LoVo (cell line): Measurements from ENCODE around the gene TTC7B.

Experiments used
- DNase-seq: peaks from one replicate; pipeline ENCODE4 v3.0.0-alpha.2; 2016; ENCODE audit warnings: low spot score

Gene TTC7B

DNA sequence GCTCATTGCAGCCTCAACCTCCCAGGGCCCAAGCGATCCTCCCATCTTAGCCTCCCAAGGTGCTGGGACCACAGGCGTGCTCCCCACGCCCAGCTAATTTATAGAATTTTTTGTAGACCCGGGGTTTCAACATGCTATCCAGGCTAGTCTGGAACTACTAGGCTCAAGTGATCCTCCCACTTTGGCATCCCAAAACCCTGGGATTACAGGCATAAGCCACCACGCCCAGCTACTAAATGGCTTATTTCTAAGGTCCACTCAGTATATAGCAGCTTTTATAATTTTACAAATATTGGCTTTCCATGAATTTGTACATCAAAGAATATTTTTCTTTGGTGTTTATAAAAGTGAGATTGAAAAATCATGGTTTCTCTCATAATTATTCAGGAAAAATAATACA lies 167.8 kb downstream of the TTC7B start:
- no peak for DNase-seq

DNA sequence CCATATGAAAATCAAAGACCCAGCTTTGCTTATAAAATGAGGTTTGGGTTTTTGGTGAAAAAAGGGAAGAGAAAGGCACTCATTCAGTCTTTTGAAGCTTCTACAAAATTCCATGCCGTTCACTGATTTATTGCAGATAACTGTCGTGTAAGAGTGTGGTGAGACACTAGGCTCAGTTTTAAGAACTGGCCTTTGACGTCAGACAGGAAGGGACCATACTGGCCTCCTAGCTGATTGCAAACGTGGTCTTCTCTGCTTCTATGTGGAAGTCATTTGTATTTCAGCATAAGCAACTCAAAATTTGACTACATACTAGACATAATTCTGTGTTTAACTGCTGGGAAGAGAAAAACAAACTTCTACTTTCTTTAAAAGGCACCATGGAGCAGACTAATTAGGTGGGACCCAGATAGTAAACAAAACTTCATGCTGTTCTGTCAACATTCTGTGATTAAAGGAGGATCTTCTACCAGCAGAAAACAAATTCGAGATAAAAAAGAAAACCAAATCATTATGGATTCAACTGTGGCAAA lies 168.7 kb downstream of the TTC7B start:
- DNase-seq = no peak

DNA sequence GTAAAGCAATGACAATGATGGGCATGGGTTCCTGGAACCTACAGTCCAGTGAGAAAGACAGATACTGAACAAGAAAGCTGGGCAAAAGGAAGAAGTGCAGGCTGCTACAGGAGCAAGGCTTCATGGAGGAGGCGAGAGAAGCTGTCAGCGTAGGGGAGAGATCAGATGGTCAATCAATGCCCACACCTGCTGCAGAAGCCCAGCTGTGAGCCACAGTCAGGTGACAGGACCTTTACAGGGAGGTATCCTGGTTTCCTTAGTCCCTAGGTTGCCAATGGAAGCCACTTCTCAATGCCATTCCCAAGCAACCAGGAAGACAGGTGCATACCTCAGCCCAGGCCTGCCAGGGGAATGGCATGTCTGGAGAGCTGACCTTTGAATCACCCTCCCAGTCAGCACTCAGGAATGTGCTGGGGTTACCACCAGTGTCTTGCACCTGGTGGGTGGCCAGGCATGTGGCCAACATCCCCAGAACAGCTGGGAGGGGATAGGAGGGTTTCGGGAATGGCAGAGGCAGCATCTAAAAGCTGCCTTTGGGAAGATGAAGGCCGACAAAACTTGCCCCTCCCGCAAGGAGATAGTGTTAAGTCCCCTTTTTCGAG lies 170.3 kb downstream of the TTC7B start:
- peak; percentile 55 for DNase-seq

DNA sequence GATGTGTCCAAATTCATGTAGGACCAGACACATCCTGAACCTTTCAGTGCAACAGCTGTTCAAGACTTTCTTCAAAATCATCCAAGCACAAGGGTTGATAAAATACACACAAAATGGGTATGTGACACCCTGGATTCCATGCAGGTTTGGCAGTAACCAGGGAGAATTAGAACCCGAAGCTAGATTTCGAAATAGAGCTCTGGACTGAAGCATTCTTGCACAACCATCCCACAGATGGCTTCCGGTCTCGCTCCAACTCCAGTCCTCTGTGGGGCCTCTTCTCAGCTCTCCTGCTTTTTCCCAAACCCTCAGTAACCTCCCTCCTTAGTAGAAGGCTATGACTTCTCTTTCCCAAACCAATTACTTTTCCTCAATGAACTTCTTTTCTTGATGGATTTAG lies 171.3 kb downstream of the TTC7B start:
- no peak for DNase-seq

DNA sequence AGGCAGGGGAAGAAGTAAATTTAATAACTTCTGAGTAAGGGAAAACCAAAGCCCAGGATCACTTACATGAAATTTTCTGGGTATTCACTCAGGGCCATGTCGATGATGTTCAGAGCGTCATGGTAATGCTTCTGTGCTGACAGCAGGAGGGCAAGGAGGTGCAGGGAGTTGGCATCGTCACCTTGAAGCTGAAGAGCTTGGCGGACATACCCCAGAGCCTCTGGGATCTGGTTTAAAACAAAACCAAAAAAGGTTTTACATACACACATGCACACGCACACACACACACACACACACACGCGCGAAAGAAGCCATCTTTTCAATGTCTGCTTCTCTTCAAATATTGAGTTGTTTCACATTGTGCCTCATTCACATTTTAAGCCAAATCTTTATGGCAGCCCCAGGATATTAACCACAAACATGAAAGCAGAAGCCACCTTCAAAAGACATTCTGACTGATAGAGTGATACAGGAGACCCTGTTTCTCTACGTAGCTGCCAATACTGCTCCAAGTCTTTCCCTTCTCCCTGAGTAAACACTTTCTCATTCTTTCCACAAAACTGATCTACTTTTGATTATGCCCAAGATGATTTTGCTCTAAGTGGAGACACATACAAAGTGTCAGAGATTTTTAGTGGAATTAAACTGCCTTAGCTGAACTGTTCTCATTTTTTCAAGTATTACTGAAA lies 172.1 kb downstream of the TTC7B start:
- no peak for DNase-seq

DNA sequence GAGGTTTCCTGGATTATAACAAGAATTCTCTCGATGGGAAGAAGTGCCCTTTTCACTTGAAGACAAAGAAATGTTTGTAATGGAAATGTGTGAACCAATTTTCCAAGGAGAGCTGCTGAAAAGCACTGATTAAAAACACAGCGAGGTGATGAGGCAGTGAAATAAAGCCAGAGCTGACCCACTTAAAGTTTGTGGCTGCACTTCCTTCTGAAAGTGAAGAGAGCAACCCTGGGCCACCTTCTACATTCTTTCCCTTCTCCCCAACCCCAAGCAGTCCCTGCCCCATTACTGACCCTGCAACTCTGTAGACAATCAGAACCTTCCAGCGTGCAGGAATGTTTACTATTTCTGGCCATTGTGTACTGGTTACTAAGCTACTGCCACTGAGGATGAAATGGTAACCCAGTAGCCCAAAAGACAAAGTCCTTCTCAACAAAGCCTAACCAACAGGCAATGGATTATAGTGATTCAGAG lies 173.9 kb downstream of the TTC7B start:
- no peak for DNase-seq

DNA sequence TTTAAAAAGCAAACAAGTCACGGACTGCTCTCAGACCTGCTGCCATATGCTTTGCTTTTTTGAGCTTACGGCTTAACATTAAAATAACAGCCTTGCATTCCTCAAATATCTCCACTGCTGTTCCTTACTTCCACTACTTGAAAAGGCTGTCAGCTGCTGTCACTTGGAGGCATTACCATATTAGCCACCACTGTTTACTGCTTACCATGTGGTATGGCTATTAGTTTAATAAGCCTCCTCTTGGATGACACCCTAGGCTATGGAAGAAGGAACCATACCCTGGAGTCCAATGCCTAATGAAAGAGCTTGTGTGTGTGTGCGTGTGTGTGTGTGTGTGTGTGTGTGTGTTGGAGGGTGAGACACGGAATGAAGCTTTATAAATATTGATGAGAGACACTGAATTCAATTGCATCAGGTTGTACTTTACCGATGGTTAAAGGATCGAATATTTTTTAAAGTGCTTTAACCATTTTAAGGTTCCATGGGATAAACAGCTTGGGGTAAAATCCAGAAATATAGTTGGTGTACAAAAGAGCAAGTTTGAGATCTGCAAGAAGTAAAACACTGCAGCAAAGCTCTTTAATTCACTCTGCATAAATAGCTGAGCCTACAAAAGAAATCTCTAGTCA lies 174.5 kb downstream of the TTC7B start:
- DNase-seq = no peak

DNA sequence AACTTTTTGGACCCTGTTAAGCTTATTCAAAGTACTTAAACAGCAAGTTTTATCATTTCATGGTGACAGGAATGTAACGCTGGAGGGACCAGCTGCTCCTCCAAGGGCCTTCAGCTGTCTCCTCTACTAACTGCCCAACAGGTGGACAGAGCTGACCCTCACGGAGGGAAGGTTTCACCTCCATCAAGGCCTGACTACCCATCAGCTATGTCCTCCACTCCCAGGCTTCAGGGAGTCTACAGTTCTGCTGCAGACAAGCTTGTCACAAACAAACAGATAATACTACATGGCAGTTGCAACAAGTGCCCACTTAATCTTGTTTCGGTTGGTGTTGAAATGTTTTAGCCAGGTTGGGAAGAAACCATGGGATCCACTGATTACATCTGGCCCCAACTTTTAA lies 175.1 kb downstream of the TTC7B start:
- no peak for DNase-seq

DNA sequence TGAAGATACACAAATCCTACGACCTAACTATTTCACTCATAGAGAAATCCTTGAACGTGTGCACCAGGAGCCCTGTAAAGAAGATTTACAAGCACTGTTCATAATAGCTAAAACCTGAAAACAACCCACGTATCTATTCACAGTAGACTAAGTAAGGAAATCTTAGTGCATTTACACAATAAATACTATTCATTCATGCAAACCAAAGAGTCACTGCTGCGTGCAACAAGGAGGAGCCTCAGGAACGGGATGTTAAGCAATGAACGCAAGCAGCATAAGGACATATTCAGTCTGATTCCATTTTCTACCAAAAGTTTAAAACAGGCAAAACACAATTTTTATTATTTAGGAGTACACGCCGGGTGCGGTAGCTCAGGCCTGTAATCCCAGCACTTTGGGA lies 176.6 kb downstream of the TTC7B start:
- DNase-seq = no peak

DNA sequence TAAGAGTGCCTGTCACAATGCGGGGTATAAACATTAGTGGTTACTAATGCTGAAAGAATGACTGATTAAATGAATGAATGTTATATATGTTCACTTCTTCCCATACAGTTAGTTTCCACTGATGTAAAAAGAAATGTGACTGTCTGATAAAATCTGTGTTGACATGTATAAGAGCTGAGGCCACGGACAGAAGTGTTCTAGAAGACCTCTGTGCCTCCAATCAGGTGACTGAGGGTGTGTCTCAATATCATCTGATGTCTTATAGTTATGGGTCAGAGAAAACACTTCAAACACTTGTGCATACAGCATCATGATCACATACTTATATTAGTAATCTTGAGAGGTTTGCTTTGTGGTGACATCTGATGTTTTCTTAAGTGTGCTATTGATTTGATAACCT lies 183.4 kb downstream of the TTC7B start:
- DNase-seq = no peak

DNA sequence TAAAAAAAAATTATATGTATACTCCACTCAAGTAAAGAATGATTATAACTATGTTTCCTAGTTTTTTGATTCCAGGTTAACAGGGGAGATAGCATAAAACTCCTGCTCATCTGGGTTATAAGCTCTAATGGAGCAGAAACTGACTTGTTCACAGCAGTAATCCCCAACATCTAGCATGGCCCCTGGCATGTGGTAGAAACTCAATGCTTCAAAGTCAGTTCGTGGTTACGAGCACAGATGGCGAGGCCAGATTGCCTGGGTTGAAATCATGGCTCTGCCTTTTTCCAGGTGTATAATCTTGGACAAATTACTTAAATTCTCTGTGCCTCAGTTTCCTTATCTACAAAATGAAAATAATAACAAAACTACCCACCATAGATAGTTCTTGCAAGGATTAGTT lies 183.8 kb downstream of the TTC7B start:
- no peak for DNase-seq

DNA sequence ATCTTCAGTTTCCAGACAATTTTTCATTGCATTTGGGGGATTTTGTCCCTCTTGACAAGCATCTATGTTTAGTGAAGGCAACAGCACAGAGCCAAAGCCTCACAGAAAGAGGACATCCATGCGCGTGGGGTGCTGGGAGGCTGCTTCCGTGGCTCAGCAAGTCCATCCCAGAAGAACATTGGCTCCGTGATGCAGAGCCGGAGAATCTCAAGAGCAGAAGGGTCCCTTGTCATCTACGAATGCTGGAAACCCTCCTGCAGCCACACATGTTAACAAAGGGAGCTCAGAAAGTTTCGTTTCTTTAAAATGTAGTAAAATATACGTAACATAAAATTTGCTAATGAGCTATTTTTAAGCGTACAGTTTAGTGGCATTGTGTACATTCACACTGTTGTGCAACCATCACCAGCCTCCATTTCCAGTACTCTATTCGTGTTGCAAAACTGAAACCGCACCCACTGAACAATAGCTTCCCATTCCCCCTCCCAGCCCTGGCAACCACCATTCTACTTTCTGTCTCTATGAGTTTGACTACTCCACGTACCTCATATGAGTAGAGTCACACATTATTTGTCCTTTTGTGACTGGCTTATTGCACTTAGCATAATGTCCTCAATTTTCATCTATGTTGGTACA lies 185.9 kb downstream of the TTC7B start:
- DNase-seq = no peak

DNA sequence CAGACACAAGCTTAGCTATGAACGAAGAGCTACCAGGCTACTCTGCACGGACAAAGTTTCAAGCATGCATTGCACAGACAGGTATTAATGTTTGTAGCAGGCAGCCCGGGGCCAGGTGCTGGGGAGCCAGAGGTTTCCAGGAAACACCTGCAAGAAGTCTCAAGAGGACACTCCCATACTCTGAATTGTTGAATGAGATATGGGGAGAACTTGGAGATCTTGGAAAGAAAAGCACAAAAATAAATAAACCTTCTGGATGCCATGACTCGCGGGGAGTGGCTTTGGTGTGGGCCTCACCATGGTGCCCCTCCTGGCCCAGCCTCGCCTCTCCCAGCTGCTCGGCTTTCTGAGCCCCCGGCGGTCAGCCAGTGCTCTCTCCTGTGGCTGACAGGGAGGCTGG lies 186.8 kb downstream of the TTC7B start:
- no peak for DNase-seq

DNA sequence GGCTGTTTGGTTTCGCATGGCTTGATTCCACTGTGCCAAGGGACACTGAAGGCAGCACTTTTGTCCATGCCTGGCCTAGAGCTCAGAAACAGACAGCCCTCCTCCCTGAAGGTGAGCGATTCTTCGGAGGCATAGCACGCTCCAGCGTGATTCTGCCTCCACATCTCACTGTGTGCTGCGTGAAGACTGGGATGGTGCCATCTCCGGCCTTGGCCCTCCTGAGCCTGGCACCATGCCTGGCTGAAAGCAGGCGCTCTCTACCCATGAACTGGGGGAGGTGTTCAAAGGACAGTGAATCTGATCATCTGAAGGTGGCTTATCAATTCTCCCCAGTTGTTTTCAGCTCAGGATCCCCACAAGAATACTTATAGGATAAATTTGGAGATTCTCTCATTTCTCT lies 187.4 kb downstream of the TTC7B start:
- no peak for DNase-seq

DNA sequence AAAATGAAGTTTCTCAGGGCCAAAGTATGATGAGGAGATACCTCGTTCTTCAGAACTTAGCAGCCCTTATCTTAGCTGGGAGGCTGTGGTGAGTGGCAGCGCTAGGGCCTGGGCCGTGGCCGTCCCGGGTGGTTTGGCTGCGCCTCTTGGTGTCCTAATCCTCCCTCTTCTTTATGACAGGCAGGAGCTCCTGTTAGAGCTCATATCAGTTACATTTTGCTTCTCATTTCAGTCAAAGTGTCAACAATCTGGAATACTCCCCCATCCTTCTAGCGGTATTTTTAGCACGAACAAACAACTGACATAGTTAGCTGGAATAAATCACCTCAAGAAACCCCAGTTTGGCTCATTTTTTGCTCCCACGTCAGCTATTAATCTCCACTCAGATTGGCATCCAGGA lies 188.8 kb downstream of the TTC7B start:
- no peak for DNase-seq

DNA sequence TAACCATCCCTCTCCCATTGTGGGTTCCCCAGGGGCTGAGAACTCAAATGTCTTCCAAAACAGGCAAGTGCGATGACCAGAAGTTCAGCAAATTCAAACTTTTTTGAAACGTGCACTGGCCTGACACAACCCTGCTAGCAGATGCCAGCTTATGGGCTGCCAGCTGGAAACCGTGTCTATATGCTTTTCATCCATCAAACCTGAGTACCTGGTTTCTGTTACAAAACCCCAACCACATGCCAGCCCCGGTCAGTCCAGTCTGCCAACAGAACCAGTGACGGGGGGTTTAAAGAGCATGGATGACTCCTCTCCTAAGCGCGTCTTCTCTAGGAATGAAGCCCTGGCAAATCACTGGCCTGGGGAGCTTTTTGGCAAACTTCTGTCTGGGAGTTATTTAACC lies 189.7 kb downstream of the TTC7B start:
- DNase-seq = no peak

DNA sequence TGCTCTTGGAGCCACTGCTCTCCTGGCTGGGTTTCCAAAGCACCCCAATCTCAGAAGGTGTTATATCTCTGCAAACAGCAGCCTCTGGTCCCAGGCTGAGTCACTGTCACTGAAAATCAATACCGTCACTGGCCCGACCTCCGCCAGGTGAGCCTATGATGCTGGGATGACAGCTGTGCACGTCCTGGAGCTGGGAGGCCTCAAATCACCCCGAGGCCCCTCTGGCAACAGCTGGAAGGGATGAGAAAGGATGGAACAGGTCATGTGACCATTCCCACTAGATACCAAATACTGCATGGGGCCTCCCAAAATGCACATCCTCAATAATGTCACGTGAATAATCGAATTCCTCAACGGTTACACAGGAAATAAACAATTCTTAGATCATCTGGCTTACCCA lies 190.8 kb downstream of the TTC7B start:
- DNase-seq = no peak

DNA sequence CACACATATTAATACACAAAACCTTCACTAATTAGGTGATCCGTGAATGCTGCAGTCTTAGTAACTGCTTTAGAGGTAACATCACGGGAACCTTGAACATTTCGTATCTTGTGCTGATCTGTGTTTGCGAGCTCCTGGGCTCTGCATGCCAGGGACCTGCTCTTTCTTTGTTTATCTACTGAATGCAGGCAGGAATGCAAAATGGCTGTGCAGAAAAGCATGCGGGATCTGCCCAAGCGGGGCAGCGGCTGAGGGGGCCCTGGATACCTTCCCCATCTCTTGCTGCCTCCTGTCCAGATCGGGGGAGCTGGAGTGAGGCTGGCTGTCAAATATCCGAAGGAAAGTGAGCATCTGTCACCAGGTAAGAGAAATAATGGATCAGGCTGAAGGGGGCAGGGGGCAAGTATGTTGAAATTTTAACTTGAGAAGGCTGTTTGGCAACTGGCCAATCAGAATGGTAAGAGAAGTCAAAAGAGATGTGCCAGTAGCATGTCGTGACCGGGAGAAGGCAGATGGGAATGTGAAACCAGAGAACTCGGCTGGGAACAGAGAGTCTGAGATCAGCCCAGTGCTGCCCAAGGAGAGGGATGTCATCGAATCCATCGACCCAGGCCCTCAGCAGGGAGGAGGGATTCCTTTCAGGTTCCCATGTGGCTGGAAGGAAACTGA lies 191.4 kb downstream of the TTC7B start:
- no peak for DNase-seq

DNA sequence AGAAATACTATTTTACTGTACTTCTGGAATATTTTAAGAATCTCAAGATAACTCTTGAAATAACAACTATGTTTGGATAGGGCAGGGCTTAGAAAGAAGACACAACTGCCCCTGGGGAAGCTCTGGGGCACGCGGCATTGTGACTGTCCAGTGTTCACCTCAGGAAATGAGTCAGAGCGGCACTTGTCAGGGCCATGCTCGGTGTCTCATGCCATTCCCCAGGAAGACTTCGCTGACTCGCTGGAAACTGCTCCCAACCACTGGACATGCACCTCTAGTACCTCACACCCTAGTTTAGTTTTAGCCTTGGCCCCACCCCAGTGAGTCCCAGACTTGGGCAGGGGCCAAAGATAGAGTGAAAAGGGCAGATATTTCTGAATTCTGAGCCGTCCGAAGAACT lies 192.0 kb downstream of the TTC7B start:
- peak; percentile 19 for DNase-seq

DNA sequence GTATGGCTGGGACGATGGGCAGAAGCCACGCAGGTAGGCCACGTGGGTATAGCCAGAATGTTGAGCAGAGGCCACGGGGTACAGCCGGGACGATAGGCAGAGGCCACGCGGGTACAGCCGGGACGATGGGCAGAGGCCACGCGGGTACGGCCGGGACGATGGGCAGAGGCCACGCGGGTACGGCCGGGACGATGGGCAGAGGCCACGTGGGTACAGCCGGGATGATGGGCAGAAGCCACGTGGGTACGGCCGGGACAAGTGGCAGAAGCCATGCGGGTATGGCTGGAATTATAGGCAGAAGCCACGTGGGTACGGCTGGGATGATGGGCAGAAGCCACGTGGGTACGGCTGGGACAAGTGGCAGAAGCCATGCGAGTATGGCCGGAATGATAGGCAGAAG lies 195.0 kb downstream of the TTC7B start:
- DNase-seq = no peak

DNA sequence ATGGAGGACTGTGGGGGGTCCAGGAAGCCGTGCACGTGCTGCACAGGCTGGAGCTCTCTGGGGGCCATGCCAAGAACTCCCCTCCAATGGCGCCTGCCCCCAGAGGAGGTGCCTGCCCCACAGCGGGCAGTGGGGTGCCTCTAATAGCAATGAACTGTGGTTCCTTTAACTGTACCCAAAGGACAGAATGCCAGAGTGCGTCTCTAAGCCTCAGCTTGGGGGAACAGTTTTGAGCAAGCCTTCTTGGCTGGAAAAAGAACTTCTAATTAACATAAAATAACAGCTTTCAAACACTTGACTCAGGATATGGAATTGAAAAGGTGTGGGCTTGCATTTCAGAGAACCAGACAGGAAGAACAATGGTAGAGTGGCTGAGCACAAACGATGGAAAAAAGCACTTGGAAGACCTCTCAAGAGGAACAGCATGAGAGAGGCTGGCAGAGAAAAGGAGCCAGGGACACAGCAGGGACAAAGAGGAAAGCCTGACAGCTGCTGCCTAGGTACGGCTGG lies 195.6 kb downstream of the TTC7B start:
- DNase-seq = no peak

DNA sequence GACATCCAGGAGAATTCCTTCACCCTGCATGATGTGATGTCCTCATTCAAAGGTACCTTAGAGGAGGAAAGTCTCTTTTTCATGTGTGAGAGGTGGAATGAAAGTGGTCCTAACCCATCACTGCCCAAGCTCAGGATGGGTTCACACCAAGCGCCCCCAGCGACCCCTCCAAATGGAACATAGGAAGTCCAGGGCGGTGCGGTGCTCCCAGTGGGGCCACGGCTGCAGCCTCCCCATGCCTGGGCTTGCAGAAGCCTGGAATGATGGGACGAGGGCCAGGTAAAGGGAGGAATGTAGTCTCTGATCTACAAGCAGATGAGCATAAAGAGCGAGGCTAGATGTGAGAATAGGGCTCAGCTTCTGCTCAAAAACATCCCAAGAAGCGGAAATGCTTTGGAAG lies 196.3 kb downstream of the TTC7B start:
- DNase-seq = no peak
